H9 (cell line): ENCODE data around the gene DUSP2. TPM values are rescaled to one million over a fixed set of nuclear protein-coding genes. Genes with fewer than 3 reads are reported as not detected.

ENCODE experiments used
- DNase-seq: peaks from one replicate; pipeline ENCODE4 v3.0.0-alpha.2; 2017
- H2AFZ ChIP-seq: one replicate; pipeline ENCODE4 v1.6.1; 2013; ENCODE audit warnings: mild to moderate bottlenecking, low read length, control low read depth, moderate library complexity
- H2AK5ac ChIP-seq: 2 replicates; pipeline ENCODE4 v1.6.1; 2013; ENCODE audit warnings: low read length, control low read depth, mixed read lengths; ENCODE audit not compliant: insufficient read length
- H2BK120ac ChIP-seq: one replicate; pipeline ENCODE4 v1.6.1; 2013; ENCODE audit warnings: low read depth, mild to moderate bottlenecking, low read length, control low read depth, inconsistent platforms; ENCODE audit not compliant: poor library complexity, severe bottlenecking
- H2BK12ac ChIP-seq: 2 replicates; pipeline ENCODE4 v1.6.1; 2013; ENCODE audit warnings: low read length, control low read depth, mixed read lengths, low read depth; ENCODE audit not compliant: insufficient read length
- H2BK15ac ChIP-seq: 2 replicates; pipeline ENCODE4 v1.6.1; 2013; ENCODE audit warnings: low read depth, low read length, control low read depth
- H2BK20ac ChIP-seq: one replicate; pipeline ENCODE4 v1.6.1; 2013; ENCODE audit warnings: low read depth, mild to moderate bottlenecking, low read length, control low read depth, inconsistent platforms; ENCODE audit not compliant: poor library complexity, severe bottlenecking
- H2BK5ac ChIP-seq: 2 replicates; pipeline ENCODE4 v1.6.1; 2013; ENCODE audit warnings: low read length, control low read depth, mixed read lengths; ENCODE audit not compliant: insufficient read length
- H3K14ac ChIP-seq: 2 replicates; pipeline ENCODE4 v1.6.1; 2013; ENCODE audit warnings: low read length, control low read depth; ENCODE audit not compliant: insufficient read depth
- H3K18ac ChIP-seq: 2 replicates; pipeline ENCODE4 v1.6.1; 2013; ENCODE audit warnings: low read depth, mild to moderate bottlenecking, mixed read lengths, low read length, control low read depth; ENCODE audit not compliant: insufficient read length
- H3K23ac ChIP-seq: 2 replicates; pipeline ENCODE4 v1.6.1; 2013; ENCODE audit warnings: low read length, control low read depth, mixed read lengths, low read depth; ENCODE audit not compliant: insufficient read length
- H3K23me2 ChIP-seq: 2 replicates; pipeline ENCODE4 v1.6.1; 2013; ENCODE audit warnings: low read depth, mild to moderate bottlenecking, mixed read lengths, low read length, control low read depth; ENCODE audit not compliant: insufficient read length, poor library complexity, severe bottlenecking
- H3K27ac ChIP-seq: 2 replicates; pipeline ENCODE4 v1.5.1; 2013; ENCODE audit warnings: low read length, control low read depth, mixed read lengths, low read depth; ENCODE audit not compliant: insufficient read length
- H3K27me3 ChIP-seq: 2 replicates; pipeline ENCODE4 v1.6.1; 2013; ENCODE audit warnings: low read length, control low read depth, inconsistent platforms; ENCODE audit not compliant: insufficient read depth
- H3K4ac ChIP-seq: 2 replicates; pipeline ENCODE4 v1.6.1; 2013; ENCODE audit warnings: low read depth, mild to moderate bottlenecking, control low read depth, inconsistent platforms, low read length, moderate library complexity
- H3K4me1 ChIP-seq: 2 replicates; pipeline ENCODE4 v1.6.1; 2013; ENCODE audit warnings: low read length, control low read depth, inconsistent platforms; ENCODE audit not compliant: insufficient read depth
- H3K4me2 ChIP-seq: 2 replicates; pipeline ENCODE4 v1.6.1; 2013; ENCODE audit warnings: low read length, control low read depth, mixed read lengths; ENCODE audit not compliant: insufficient read length, insufficient read depth
- H3K56ac ChIP-seq: 2 replicates; pipeline ENCODE4 v1.6.1; 2013; ENCODE audit warnings: low read depth, mild to moderate bottlenecking, mixed read lengths, low read length, control low read depth; ENCODE audit not compliant: insufficient read length
- H3K79me1 ChIP-seq: 2 replicates; pipeline ENCODE4 v1.6.1; 2013; ENCODE audit warnings: low read depth, mild to moderate bottlenecking, moderate library complexity, low read length, control low read depth, inconsistent platforms; ENCODE audit not compliant: insufficient read depth, poor library complexity, severe bottlenecking
- H3K79me2 ChIP-seq: 2 replicates; pipeline ENCODE4 v1.6.1; 2013; ENCODE audit warnings: low read length, control low read depth, inconsistent platforms; ENCODE audit not compliant: insufficient read depth
- H3K9ac ChIP-seq: 2 replicates; pipeline ENCODE4 v1.6.1; 2013; ENCODE audit warnings: low read length, control low read depth, mixed read lengths; ENCODE audit not compliant: insufficient read length; ENCODE audit errors: extremely low read depth
- H3K9me3 ChIP-seq: one replicate; pipeline ENCODE4 v1.6.1; 2013; ENCODE audit warnings: low read depth, low read length, inconsistent platforms; ENCODE audit not compliant: control insufficient read depth
- H3T11ph ChIP-seq: one replicate; pipeline ENCODE4 v1.6.1; 2013; ENCODE audit warnings: mild to moderate bottlenecking, low read length, control low read depth, inconsistent platforms
- H4K20me1 ChIP-seq: one replicate; pipeline ENCODE4 v1.6.1; 2013; ENCODE audit not compliant: control insufficient read depth, insufficient read length, insufficient read depth
- H4K5ac ChIP-seq: 2 replicates; pipeline ENCODE4 v1.6.1; 2013; ENCODE audit warnings: low read depth, mild to moderate bottlenecking, mixed read lengths, low read length, control low read depth; ENCODE audit not compliant: insufficient read length
- H4K8ac ChIP-seq: replicated peaks from 2 replicates; pipeline ENCODE4 v1.6.1; 2013; ENCODE audit warnings: low read length, control low read depth, mixed read lengths, low read depth; ENCODE audit not compliant: insufficient read length
- H4K91ac ChIP-seq: 2 replicates; pipeline ENCODE4 v1.6.1; 2013; ENCODE audit warnings: low read depth, mild to moderate bottlenecking, moderate library complexity, mixed read lengths, low read length, control low read depth; ENCODE audit not compliant: insufficient read length
- H3K27ac Mint-ChIP-seq, 3 experiments: 2 replicates in 2 of 3; 3 replicates in 1 of 3; pipeline ENCODE4 v1.8.0; 2020 to 2021; ENCODE audit warnings: mixed read lengths in 3 of 3, mild to moderate bottlenecking in 1 of 3, moderate library complexity in 1 of 3
- H3K27me3 Mint-ChIP-seq: 2 replicates; pipeline ENCODE4 v1.8.0; 2021; ENCODE audit warnings: low read depth, mild to moderate bottlenecking, moderate library complexity, mixed read lengths
- H3K36me3 Mint-ChIP-seq, 3 experiments: 2 replicates in 2 of 3; 3 replicates in 1 of 3; pipeline ENCODE4 v1.8.0; 2020 to 2021; ENCODE audit warnings: low read depth in 3 of 3, mixed read lengths in 3 of 3; ENCODE audit not compliant: insufficient read depth in 1 of 3
- H3K4me1 Mint-ChIP-seq, 2 experiments: 2 replicates each; pipeline ENCODE4 v1.8.0; 2020; ENCODE audit warnings: mixed read lengths in 2 of 2
- H3K4me3 Mint-ChIP-seq, 2 experiments: 2 replicates in 1 of 2; 3 replicates in 1 of 2; pipeline ENCODE4 v1.8.0; 2020 to 2021; ENCODE audit warnings: mild to moderate bottlenecking in 2 of 2, mixed read lengths in 2 of 2, moderate library complexity in 1 of 2
- H3K9me3 Mint-ChIP-seq, 2 experiments: 2 replicates in 1 of 2; 3 replicates in 1 of 2; pipeline ENCODE4 v1.8.0; 2020; ENCODE audit warnings: mild to moderate bottlenecking in 2 of 2, mixed read lengths in 2 of 2, moderate library complexity in 1 of 2
- WGBS: extraction: QIAGEN DNeasy Blood & Tissue Kit; methylation state at CpG from one replicate; pipeline ENCODE4 v1.1.7; 2013; ENCODE audit warnings: missing lambda C conversion rate, low lambda C conversion rate, mixed read lengths; ENCODE audit not compliant: insufficient read length; ENCODE audit errors: extremely low coverage; 5-methylcytosine and 5-hydroxymethylcytosine counted together
- total RNA-seq: library from RNA; stranded (reverse); gene quantifications from 2 replicates; pipeline ENCODE4 v1.2.1, GENCODE V29; 2021
- TF ChIP-seq, protein P1 (sequence below): fragments of 200-600 bp; sonication (generic); conservative IDR thresholded peaks from 3 replicates; pipeline ENCODE4 v1.8.0; 2021; ENCODE audit warnings: antibody characterized with exemption, mild to moderate bottlenecking

Gene DUSP2
- total RNA-seq, 1 experiment from 2014 or later: 14.9 TPM

DNA sequence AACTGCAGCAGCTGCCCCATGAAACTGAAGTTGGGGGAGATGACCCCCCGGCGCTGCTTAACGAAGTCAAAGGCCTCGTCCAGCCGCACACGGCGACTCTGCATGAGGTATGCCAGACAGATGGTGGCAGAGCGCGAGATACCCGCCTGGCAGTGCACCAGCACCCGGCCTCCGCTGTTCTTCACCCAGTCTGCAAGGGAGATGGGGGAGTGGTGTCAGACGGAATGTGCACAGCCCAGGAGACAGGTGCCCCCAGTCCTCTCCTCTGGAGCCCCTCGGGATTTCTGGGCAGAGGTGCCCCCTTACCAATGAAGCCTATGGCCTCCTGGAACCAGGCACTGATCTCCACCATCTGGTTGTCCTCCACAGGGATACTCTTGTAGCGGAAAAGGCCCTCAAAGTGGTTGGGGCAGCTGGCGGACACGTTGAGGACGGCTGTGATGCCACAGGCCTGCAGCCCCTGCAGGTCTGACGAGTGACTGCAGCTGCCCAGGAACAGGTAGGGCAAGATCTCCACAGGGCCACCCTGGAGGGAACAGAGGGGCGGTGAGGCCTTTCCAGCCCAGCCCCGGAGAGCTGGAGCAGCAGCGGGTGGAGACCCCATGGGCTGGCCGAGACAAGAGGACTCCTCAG, 1.3 kb downstream of the DUSP2 start:
- Histone ChIP-seq H3K79me2 (no peaks in the 10 kb centered on the region), H2AK5ac (no peak overlapping the region), H3K23me2 (peaks cover 6% of the 10 kb centered on the region), H3K4ac (no peak overlapping the region), H3K9me3 (no peaks in the 10 kb centered on the region), H4K8ac (no peak overlapping the region), H3K27me3 (no peaks in the 10 kb centered on the region; the same call in 1 of the 2 replicates), H3K23ac (no peak overlapping the region), H3T11ph (no peak overlapping the region), H3K9ac (no peak overlapping the region), H4K5ac (no peak overlapping the region), H2AFZ (no peak overlapping the region), H4K20me1 (no peaks in the 10 kb centered on the region), H3K14ac (no peak overlapping the region), H3K18ac (peak overlapping the region; percentile 52), H2BK120ac (no peak overlapping the region), H3K4me1 (no peaks in the 10 kb centered on the region; the same call in 1 of the 2 replicates), H3K79me1 (no peaks in the 10 kb centered on the region), H2BK5ac (no peak overlapping the region), H2BK12ac (no peak overlapping the region), H2BK20ac (no peak overlapping the region), H2BK15ac (no peak overlapping the region), H3K56ac (no peak overlapping the region), H4K91ac (no peak overlapping the region), H3K4me2 (peak overlapping the region; percentile 45), H3K27ac (no peak overlapping the region)
- TF ChIP-seq, protein P1, sequence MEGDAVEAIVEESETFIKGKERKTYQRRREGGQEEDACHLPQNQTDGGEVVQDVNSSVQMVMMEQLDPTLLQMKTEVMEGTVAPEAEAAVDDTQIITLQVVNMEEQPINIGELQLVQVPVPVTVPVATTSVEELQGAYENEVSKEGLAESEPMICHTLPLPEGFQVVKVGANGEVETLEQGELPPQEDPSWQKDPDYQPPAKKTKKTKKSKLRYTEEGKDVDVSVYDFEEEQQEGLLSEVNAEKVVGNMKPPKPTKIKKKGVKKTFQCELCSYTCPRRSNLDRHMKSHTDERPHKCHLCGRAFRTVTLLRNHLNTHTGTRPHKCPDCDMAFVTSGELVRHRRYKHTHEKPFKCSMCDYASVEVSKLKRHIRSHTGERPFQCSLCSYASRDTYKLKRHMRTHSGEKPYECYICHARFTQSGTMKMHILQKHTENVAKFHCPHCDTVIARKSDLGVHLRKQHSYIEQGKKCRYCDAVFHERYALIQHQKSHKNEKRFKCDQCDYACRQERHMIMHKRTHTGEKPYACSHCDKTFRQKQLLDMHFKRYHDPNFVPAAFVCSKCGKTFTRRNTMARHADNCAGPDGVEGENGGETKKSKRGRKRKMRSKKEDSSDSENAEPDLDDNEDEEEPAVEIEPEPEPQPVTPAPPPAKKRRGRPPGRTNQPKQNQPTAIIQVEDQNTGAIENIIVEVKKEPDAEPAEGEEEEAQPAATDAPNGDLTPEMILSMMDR: peak; percentile 60
- no peak overlapping the region for H3K27ac Mint-ChIP-seq
- H3K27me3 Mint-ChIP-seq: peaks cover 40% of the 10 kb centered on the region
- peaks cover 23 to 42% of the 10 kb centered on the region in 2 experiments for H3K4me1 Mint-ChIP-seq
- peak overlapping the region; percentile 83 to 88 for H3K4me3 Mint-ChIP-seq
- peak; percentile 81 for DNase-seq
- peaks cover 0 to 18% (median 0%) of the 10 kb centered on the region in 3 experiments; a peak in 2 of 7 replicates for H3K36me3 Mint-ChIP-seq
- H3K9me3 Mint-ChIP-seq: no peaks in the 10 kb centered on the region
- WGBS: no CpG with 5 or more reads among the region's 23 CpGs
